Activated CD8-positive, alpha-beta memory T cell treated with anti-CD3 and anti-CD28 coated beads, Interleukin-2, amount 50 U/mL, for 24 hours (primary cell): ENCODE data around the gene ADCY9.
"Not testable (repeated sequence)": the region's sequence is repeated elsewhere in the genome, so short reads cannot be mapped to it uniquely, and the experiment has no call there.

Experiments
- DNase-seq: peaks from one replicate; pipeline ENCODE4 v3.0.0-alpha.2; 2020; ENCODE audit errors: extremely low read depth

Gene ADCY9

GRCh38 chr16:4067262-4068001 is 48.8 kb downstream of the ADCY9 start:
- no peak for DNase-seq

DNA sequence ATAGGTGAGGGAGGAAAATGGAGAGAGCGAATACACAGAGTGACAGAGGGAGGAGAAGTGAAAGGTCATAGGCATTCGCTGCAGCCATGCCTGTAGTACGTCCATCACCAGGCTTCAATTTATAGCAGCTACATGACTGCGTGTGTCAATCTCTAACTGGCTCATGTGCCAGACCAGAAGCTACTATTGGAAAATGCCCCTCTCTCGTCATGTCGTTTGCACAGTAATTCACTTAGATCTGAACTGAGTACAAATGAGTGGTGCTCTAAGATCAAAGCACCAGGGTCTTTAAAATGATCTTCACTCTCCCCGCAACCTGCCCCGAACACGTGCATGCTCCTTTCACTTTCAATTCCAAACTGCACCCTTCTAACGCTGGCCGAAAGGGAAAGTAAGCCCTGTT is 51.3 kb downstream of the ADCY9 start:
- DNase-seq, result no peak

- no peak for DNase-seq
Measured at GRCh38 chr16:4062212-4062802, 53.9 kb downstream of the ADCY9 start.

GRCh38 chr16:4060823-4061222 is 55.4 kb downstream of the ADCY9 start:
- no peak for DNase-seq

DNA sequence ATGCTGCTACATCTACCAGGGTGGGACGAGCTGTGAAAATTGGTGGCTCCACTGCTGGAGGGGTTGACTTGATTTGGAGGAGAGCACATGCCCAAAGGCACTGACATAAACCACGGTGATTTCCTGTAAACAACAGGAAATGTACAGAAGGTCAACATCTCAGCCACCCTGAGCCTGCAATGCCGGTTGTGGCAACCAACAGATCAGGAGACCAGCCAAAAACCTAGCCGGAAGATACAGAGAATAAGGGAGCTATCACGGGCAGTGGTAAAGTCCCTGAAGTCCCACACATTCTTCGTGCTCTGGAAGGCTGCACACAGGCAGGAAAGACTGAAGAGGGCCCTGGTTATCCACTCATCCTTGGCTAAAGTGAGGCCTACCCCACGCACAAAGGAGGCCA is 56.2 kb downstream of the ADCY9 start:
- no peak for DNase-seq

GRCh38 chr16:4058386-4058785 is 57.9 kb downstream of the ADCY9 start:
- no peak for DNase-seq

DNA sequence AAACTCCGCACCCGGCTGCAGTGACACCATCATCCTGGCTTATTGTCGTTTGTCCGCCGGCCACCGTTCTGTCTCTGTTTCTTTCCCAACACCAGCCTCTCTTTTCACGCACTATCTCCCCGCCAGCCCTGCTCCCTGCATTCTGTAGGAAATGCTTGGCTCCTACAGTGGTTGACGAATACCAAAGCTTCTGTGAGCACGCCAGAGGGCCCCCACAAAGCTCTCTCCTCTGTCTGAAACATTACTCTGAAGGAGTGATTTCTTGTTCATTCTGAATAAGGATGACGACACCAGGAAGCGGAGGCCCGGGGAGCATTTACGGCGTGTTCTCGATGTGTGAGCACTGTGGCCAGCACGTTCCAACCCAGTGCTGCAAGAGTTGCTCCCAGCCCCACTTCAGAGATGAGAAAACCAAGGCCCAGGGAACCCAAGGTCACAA is 58.8 kb downstream of the ADCY9 start:
- no peak for DNase-seq

- no peak for DNase-seq
Measured at GRCh38 chr16:4056161-4057105, 59.8 kb downstream of the ADCY9 start.

DNA sequence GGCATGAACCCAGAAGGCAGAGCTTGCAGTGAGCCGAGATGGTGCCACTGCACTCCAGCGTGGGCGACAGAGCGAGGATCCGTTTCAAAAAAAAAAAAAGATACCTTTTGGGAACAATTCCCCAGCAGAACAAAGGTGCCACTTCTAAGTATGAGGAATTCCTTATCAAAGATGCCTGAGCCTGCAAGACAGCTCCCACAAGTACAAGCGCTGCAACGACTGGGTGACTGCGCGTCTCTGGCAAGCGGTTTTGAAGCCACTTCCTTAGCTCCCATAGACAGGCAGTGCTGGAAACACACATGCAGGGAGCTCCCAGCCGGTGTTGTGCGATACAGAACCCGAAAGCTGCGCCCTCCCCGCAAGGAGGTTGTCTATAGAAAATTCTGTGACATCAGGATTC is 60.5 kb downstream of the ADCY9 start:
- no peak for DNase-seq

DNA sequence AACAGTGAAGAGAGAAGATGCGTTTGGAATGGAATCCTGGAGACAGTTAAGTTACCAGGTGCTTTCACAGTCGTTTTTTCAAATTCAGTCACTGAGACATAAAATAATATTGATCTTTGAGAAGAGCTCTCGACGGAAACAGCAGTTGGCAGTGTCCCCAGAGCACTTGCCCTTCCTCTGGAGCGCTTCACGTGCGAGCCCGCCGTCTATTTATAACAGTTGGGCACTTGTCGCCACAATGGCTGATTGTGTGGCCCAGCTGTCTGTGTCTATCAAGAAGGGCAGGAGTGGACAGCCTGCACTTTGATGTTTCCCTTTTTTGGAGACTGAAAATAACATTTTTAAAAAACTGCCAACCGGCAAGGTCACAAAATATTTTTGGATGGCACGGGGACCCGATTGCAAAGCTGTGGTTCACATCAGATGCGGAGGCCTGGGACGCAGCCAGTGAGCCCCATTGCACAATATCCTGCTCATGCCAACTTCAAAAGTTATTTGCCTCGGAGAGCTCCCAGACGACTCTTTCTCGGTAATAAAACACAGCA is 62.9 kb downstream of the ADCY9 start:
- DNase-seq, result no peak

- no peak for DNase-seq
Measured at GRCh38 chr16:4052801-4053293, 63.4 kb downstream of the ADCY9 start.

- no peak for DNase-seq
Measured at GRCh38 chr16:4052096-4052495, 64.1 kb downstream of the ADCY9 start.

GRCh38 chr16:4051591-4051990 is 64.7 kb downstream of the ADCY9 start:
- no peak for DNase-seq

DNA sequence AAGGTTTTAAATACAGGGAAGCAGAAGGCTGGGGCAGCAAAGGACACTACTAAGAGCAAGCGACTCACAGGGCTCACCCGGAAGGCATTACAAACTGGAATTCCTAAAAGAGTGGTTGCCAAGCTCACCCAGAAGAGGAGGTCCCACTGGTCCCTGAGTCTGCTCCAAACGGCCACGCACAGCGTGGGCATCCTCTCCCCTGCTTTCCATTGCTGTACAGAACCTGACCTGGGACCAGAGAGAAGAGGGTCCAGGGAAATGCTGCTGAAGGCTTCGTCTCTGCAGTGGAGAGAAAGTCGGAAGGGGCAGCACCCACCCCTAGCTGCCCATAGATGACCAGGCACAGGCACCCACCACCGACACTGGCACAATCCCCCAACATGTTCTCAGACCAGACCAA is 67.2 kb downstream of the ADCY9 start:
- DNase-seq, result no peak

DNA sequence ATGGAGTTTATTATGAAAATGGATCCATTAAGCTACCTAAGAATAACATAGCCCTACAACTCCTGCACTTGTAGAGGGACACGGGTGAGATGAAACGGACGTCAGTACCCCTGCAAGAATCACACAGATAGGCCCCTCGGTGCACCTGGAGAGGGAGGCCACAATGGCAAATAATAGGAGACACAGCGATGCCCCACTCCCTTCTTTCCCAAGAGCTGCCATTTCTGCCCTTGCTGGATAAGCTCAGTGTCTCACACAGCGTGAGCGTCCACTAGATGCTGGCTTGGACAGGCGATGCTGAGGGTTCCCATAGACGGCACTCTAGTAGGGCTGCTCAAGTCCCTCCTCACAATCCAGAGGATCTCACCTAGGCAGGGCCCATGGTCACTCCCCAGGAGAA is 67.8 kb downstream of the ADCY9 start:
- DNase-seq, result no peak

DNA sequence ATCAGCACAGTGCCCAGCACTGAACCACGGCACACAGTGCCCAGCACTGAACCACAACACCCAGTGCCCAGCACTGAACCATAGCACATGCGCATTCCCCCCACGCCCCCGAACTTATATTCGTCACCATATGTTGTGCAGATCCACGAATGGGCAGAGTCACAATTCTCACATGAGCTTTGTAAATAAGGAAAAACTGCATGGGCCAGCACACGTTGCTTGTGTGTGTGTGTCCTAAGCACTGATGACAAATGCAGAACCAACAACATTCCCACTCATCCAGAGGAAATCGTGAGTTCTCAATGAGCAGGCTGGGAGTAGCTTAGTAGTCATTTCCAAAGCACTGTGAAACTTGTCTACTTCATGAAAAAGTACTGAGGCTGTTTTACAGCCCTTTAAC is 70.0 kb downstream of the ADCY9 start:
- no peak for DNase-seq

GRCh38 chr16:4045561-4045960 is 70.7 kb downstream of the ADCY9 start:
- not testable (repeated sequence) for DNase-seq

- no peak for DNase-seq
Measured at GRCh38 chr16:4042581-4042980, 73.7 kb downstream of the ADCY9 start.

GRCh38 chr16:4038448-4038847 is 77.8 kb downstream of the ADCY9 start:
- no peak for DNase-seq

DNA sequence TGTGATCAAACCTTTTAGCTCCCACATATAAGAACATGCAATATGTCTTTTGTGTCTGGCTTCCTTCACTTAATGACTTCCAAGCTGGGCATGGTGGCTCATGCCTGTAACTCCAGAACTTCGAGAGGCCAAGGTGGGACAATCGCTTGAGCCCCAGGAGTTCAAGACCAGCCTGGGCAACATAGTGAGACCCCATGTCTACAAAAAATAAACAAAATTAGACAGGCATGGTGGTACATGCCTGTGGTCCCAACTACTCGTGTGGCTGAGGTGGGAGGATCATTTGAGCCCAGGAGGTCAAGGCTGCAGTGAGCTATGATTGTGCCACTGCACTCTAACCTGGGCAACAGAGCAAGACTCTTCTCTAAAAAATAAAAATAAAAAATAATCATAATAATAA is 79.3 kb downstream of the ADCY9 start:
- DNase-seq, result not testable (repeated sequence)

DNA sequence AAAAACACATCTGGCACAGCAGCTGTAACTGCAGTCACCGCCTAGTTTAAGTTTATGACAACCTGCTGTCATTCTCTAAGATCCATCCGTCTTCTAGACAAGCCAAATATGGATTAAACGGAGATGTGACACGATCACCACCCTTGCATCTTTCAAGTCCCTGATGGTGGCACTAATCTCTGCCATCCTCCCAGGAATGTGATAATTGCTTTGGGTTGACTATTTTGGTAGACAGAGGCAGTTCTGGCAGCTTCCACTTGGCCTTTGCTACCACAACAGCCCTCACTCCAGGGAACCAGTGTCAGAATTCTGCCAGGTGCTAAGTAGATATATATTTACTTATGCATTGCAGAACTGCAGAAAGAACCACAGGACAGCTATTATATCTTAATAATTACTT is 81.3 kb downstream of the ADCY9 start:
- no peak for DNase-seq

GRCh38 chr16:4033951-4034350 is 82.3 kb downstream of the ADCY9 start:
- no peak for DNase-seq
